Measurements from ENCODE around the gene MALSU1.

Gene MALSU1

GRCh38 chr7:23335621-23336020, 36.5 kb downstream of the MALSU1 start:
- no peak for DNase-seq (ENCODE audit: low read depth in 3 of 3)

GRCh38 chr7:23336086-23336485, 36.9 kb downstream of the MALSU1 start:
- no peak for DNase-seq (ENCODE audit: low read depth in 3 of 3)

GRCh38 chr7:23336799-23337283, 37.7 kb downstream of the MALSU1 start:
- no peak for DNase-seq (ENCODE audit: low read depth in 3 of 3)

GRCh38 chr7:23337374-23337773, 38.2 kb downstream of the MALSU1 start:
- DNase-seq (ENCODE audit: low read depth in 3 of 3), result no peak

- DNase-seq (ENCODE audit: low read depth in 3 of 3), result no peak
These were observed 39.3 kb downstream of the MALSU1 start for GRCh38 chr7:23338439-23338838.

- no peak for DNase-seq (ENCODE audit: low read depth in 3 of 3)
These were observed 39.7 kb downstream of the MALSU1 start for GRCh38 chr7:23338863-23339262.

- no peak for DNase-seq (ENCODE audit: low read depth in 3 of 3)
These were observed 42.9 kb downstream of the MALSU1 start for GRCh38 chr7:23341846-23342598.

- no peak for DNase-seq (ENCODE audit: low read depth in 3 of 3)
These were observed 44.0 kb downstream of the MALSU1 start for GRCh38 chr7:23343102-23343501.

- no peak for DNase-seq (ENCODE audit: low read depth in 3 of 3)
These were observed 44.8 kb downstream of the MALSU1 start for GRCh38 chr7:23343806-23344475.

- DNase-seq (ENCODE audit: low read depth in 3 of 3), result no peak
These were observed 46.5 kb downstream of the MALSU1 start for GRCh38 chr7:23345601-23346000.

- no peak for DNase-seq (ENCODE audit: low read depth in 3 of 3)
These were observed 47.2 kb downstream of the MALSU1 start for GRCh38 chr7:23346316-23346715.

GRCh38 chr7:23347033-23347681, 48.0 kb downstream of the MALSU1 start:
- DNase-seq (ENCODE audit: low read depth in 3 of 3), result no peak

- no peak for DNase-seq (ENCODE audit: low read depth in 3 of 3)
These were observed 48.6 kb downstream of the MALSU1 start for GRCh38 chr7:23347682-23348180.

- DNase-seq (ENCODE audit: low read depth in 3 of 3), result no peak
These were observed 50.5 kb downstream of the MALSU1 start for GRCh38 chr7:23349484-23350157.

- DNase-seq (ENCODE audit: low read depth in 3 of 3), result no peak
These were observed 51.3 kb downstream of the MALSU1 start for GRCh38 chr7:23350466-23350865.

- DNase-seq (ENCODE audit: low read depth in 3 of 3), result no peak
These were observed 54.0 kb downstream of the MALSU1 start for GRCh38 chr7:23353172-23353571.

GRCh38 chr7:23356168-23356567, 57.0 kb downstream of the MALSU1 start:
- DNase-seq (ENCODE audit: low read depth in 3 of 3), result no peak

- DNase-seq (ENCODE audit: low read depth in 3 of 3), result no peak
These were observed 57.6 kb downstream of the MALSU1 start for GRCh38 chr7:23356726-23357125.

- DNase-seq (ENCODE audit: low read depth in 3 of 3), result no peak
These were observed 58.3 kb downstream of the MALSU1 start for GRCh38 chr7:23357190-23358093.

GRCh38 chr7:23358152-23358674, 59.1 kb downstream of the MALSU1 start:
- DNase-seq (ENCODE audit: low read depth in 3 of 3), result no peak

Measured in stimulated activated CD4-positive, alpha-beta T cell treated with anti-CD3 and anti-CD28 coated beads, TNF-alpha, amount 100 ng/mL, for 24 hours (primary cell).